GM18517 (cell line): ENCODE results near the gene PTTG1IP.
A peak's percentile ranks its signal among the peaks of the same experiment; 100 is the strongest.

ENCODE experiments used
- ATAC-seq: cut with Tn5 transposase; IDR thresholded peaks from one replicate; pipeline ENCODE4 v1.9.1; 2021; ENCODE audit warnings: mild to moderate bottlenecking, moderate library complexity; ENCODE audit not compliant: unreplicated experiment

The PTTG1IP gene

DNA sequence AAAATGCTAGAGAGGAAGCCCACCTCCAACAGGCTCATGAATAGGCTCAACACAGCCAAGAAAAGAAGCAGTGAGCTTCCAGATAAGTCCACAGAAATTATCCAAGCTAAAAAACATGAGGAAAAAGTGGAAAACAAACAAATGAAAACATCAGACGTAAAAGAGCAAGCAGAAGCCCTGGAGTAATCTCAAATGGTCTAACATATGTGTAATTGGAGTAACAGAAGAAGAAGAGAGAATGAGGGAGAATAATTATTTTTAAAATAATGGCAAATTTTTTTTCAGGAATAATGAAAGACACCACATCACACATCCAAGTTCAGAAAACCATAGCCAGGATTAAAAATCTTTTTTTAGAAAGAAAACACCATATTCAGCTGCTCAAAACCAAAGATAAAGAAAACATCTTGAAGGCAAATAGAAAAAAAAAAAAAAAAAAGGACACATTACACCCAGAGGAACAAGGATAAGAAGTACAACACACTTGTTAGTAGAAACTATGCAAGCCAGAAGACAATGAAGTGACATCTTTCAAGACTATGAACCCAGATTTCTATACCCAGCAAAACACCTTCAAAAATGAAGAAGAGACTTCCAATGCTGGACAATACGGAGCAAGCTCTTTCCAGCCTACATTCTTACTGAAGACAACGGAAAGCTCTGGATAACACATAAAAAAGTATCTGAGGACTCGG is 45.0 kb downstream of the PTTG1IP start:
- ATAC-seq = no peak

DNA sequence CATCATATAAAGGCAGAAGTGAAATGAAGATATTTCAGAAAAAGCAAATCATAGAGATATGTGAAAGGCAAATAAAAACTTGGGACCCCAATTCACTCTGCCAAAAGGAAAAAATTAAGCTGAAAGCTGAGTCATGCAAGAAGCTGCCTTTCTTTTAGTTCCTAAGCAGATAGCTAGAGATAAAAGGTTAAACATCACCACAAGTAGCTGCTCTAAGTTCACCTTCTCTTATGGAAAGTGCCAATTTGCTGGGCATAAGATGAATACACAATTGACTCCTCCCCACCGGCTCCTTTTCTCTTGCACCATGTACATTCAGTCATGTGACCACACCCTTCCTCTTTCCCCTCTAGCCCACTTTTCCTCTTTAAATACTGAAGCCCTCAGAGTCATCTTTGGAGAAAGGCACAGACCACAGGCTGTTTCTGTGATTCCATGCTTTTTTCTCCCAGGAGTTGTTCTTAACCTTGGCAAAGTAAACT is 50.3 kb downstream of the PTTG1IP start:
- no peak for ATAC-seq

GRCh38 chr21:44822484-44823178 is 50.9 kb downstream of the PTTG1IP start:
- no peak for ATAC-seq

DNA sequence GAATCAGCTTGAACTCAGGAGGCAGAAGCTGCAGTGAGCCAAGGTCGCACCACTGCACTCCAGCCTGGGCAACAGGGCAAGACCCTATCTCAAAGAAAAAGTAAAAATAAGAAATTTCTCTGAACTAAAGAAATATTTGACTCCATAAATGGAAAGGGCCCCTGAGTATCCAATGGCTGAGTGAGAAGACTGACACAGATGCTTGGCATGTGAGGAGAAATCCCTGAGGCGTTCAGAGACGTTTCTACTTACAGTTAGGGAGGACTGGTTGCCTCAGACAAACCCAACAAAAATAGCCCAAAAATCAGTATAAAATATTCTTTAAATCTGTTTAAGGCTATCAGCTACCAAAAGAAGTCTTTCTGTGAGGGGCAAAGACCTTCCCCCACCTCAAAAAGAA is 52.6 kb downstream of the PTTG1IP start:
- no peak for ATAC-seq

DNA sequence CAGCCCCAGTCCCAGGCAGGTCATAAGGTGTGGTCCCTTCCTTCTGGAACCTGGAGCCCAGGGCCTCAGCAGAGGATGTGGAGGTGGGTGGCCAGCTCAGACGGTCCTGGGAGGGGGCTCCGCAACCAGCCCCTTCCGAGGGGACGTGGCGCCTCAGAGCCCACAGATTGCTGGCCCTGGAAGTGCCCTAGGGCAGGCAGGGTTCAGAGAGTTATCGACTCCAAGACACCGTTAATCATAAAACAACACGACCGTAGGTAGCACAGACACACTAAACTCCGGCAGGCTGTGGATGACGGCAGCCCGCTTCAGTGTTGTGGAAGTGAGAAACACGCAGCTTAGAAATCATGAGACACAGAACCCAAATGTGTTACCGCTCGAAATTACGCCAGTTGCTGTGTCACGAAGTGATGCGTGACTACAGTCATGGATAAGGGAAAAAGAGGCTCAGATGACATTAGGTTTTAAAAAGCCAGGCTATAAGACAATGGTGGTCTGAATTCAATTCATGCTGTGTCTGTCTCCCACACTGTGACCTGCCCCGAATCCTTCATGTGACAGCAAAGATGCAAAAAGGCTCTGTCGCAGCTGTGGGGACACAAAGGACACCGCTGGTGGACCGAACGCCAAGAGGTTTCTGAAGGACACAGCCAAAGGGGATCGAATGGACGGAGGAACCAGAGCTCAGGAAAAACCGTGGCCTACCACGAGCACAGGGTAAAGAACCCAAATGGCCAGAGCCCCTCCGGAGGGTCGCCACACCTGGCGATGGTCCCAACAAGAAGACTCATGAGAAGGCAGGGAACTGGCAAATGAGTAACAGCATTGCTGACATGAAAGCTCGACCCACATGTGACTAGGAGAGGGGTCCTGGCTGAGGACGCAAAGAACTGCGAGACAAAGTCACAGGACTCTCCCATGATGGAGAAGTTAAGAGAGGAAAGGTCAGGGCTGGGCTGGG is 53.9 kb downstream of the PTTG1IP start:
- ATAC-seq = no peak

GRCh38 chr21:44818640-44819011 is 54.9 kb downstream of the PTTG1IP start:
- ATAC-seq = no peak

DNA sequence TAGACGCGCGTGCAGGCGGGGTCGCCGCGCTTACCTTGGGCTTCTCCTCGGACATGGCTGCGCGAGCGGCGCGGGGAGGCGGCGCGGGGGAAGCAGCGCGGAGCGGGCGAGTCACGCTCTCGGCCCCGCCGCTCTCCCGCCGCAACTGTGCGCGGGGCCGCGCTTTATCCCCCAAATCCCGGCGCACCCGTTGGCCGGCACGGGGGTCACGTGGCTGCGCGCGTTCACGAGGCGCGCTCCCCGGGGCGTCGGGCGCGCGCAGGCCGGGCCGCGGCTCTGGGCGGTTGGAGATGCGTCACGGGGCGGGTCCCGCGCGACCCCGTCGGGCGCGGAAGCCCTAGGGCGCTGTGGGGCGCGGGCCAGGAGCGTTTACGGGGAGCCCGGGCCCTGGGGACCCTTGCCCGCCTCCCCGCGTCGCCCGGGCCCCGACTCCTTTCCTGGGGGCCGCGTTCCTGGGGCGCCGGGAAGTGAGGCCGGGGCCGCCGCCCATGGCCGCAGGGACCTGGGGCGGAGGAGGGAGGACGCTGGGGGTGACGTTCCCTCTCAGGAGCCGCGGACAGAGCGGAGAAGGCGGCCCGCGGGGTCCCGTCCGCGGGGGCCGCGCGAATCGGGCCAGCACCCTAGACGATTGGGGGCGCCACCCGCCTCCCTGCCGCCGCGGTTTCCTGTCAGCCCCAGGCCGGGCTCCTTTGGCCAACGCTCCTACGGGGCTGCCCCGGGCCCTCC is 55.4 kb downstream of the PTTG1IP start, which contains the start of gene SUMO3:
Gene SUMO3, minus strand, starts transcription at position 149 of the 726 bp plus-strand sequence. Its CDS starts 94 bp downstream, at position 55.
- ATAC-seq = peak; percentile 65

- peak; percentile 60 for ATAC-seq
Observed at GRCh38 chr21:44817506-44817880, 56.0 kb downstream of the PTTG1IP start.

DNA sequence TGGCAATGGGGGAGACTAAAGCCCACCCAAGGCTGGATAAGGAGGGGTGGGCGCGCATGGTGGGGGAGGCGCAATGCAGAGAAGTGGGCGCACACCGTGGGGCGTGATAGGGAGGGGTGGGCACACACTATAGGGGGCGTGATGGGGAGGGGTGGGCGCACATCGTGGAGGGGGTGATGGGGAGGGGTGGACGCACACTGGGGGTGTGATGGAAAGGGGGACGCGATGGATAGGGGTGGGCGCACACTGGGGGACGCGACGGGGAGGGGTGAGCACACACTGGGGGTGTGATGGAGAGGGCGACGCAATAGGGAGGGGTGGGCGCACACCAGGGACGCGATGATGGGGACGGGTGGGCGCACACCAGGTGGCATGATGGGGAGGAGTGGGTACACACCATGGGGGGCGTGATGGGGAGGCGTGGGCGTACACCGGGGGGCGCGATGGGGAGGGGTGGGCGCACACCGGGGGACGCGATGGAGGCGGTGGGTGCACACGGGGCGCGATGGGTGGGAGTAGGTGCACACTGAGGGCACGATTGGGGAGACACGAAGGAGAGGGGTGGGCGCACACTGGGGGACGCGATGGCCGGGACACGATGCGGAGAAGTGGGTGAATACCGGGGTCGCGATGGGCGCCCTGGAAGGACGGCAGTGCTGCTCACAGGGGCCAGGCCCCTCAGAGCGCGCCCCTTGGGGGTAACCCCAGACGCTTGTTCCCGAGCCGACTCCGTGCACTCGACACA is 56.6 kb downstream of the PTTG1IP start:
- ATAC-seq = no peak

GRCh38 chr21:44815852-44816628 is 57.5 kb downstream of the PTTG1IP start:
- ATAC-seq = no peak

DNA sequence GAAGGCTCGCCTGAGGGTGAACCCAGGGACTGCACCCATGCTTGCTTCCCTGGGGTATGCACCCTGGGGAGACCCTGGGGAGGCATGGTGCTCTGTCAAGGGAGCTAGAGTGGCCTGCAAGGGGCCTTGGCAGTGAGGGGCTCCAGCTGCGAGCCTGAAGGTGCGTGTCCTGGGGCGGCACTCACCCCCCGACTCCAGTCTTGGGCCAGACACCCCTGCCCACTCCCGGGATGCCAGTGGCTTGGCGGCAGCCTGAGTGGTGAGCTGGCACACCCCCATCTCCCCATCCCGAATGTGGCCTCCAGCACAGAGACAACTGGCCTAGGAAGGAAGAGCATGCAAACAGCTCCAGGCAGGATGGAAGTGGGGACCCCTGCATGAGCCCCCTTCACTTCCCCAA is 58.3 kb downstream of the PTTG1IP start:
- no peak for ATAC-seq

- no peak for ATAC-seq
Observed at GRCh38 chr21:44814498-44815023, 58.9 kb downstream of the PTTG1IP start.

GRCh38 chr21:44813727-44814126 is 59.8 kb downstream of the PTTG1IP start:
- ATAC-seq = no peak

- no peak for ATAC-seq
Observed at GRCh38 chr21:44813149-44813548, 60.3 kb downstream of the PTTG1IP start.

DNA sequence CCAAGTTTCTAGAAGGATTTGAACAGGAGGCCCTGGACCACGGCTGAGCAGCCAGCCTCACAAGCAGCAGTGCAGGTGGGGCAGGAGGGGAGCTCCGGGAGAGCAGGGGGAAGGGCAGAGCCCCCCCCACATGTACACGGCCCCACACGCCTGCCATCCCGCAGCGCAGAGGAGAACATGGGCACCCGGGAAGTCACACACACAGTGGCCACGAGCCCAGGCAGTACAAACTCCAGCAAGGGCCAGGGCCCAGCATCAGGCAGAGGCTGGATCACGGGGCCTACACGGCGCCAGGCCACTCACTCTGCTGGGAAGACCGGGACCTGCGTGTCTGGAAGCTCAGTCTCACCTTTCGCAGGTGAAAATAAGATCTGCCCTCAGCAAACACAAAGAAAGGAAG is 60.9 kb downstream of the PTTG1IP start:
- no peak for ATAC-seq

GRCh38 chr21:44810779-44811178 is 62.7 kb downstream of the PTTG1IP start:
- no peak for ATAC-seq

DNA sequence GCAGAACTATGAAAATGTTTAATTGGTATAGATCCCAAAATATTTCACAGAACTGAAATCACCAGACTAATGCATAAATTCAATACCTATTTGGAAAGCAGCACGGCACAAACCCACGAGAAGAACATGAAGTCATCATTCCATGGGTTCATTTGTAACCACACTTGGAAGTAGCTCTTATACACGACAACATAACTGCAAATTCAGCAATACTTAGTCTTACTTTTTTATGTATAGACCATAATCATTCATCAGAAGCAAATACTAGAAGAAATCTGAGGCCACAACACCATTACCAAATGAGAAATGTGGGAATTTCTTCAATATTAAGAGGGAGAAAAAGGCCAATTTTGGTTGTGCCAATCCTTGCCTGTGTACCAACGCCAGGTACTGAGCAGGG is 67.6 kb downstream of the PTTG1IP start:
- ATAC-seq = no peak

GRCh38 chr21:44805226-44805625 is 68.3 kb downstream of the PTTG1IP start:
- ATAC-seq = no peak

GRCh38 chr21:44804762-44805161 is 68.7 kb downstream of the PTTG1IP start:
- ATAC-seq = no peak
